HG03442 (cell line): Measurements from ENCODE around the gene WDR5B.
"Not testable (repeated sequence)": the region's sequence is repeated elsewhere in the genome, so short reads cannot be mapped to it uniquely, and the experiment has no call there.

Experiments used
- ATAC-seq: cut with Tn5 transposase; IDR thresholded peaks from one replicate; pipeline ENCODE4 v1.9.1; 2021; ENCODE audit warnings: mild to moderate bottlenecking, moderate library complexity; ENCODE audit not compliant: unreplicated experiment

The WDR5B gene

GRCh38 chr3:122415762-122416654, at the start of gene WDR5B:
TSS of gene WDR5B (minus strand) at chr3:122416062. CDS start at chr3:122415528, 534 bp downstream.
- peak; percentile 88 for ATAC-seq

- ATAC-seq = no peak
Measured at GRCh38 chr3:122464659-122465058, 48.8 kb upstream of the WDR5B start.

GRCh38 chr3:122462406-122462805, 46.5 kb upstream of the WDR5B start:
- no peak for ATAC-seq

- ATAC-seq = no peak
Measured at GRCh38 chr3:122461806-122462205, 45.9 kb upstream of the WDR5B start.

- no peak for ATAC-seq
Measured at GRCh38 chr3:122458992-122459391, 43.1 kb upstream of the WDR5B start.

- no peak for ATAC-seq
Measured at GRCh38 chr3:122457706-122458105, 41.8 kb upstream of the WDR5B start.

- ATAC-seq = no peak
Measured at GRCh38 chr3:122456074-122456473, 40.2 kb upstream of the WDR5B start.

- no peak for ATAC-seq
Measured at GRCh38 chr3:122451371-122451770, 35.5 kb upstream of the WDR5B start.

GRCh38 chr3:122448218-122448617, 32.4 kb upstream of the WDR5B start:
- not testable (repeated sequence) for ATAC-seq

- ATAC-seq = not testable (repeated sequence)
Measured at GRCh38 chr3:122444491-122444887, 28.6 kb upstream of the WDR5B start.

- not testable (repeated sequence) for ATAC-seq
Measured at GRCh38 chr3:122443762-122444490, 28.1 kb upstream of the WDR5B start.

- no peak for ATAC-seq
Measured at GRCh38 chr3:122443090-122443489, 27.2 kb upstream of the WDR5B start.

- no peak for ATAC-seq
Measured at GRCh38 chr3:122435950-122436349, 20.1 kb upstream of the WDR5B start.

- ATAC-seq = no peak
Measured at GRCh38 chr3:122430371-122430770, 14.5 kb upstream of the WDR5B start.

GRCh38 chr3:122427857-122428471, 12.1 kb upstream of the WDR5B start:
- no peak for ATAC-seq

GRCh38 chr3:122421836-122422235, 6.0 kb upstream of the WDR5B start:
- no peak for ATAC-seq

GRCh38 chr3:122421101-122421500, 5.2 kb upstream of the WDR5B start:
- ATAC-seq = no peak

GRCh38 chr3:122416966-122417365, 1.1 kb upstream of the WDR5B start:
- no peak for ATAC-seq

GRCh38 chr3:122415104-122415744, 638 bp downstream of the WDR5B start:
- ATAC-seq = peak; percentile 40

GRCh38 chr3:122414391-122414790, 1.5 kb downstream of the WDR5B start:
- ATAC-seq = no peak

GRCh38 chr3:122410639-122411038, 5.2 kb downstream of the WDR5B start:
- ATAC-seq = no peak
